ENCODE data around the gene DOK3.

The DOK3 gene

DNA sequence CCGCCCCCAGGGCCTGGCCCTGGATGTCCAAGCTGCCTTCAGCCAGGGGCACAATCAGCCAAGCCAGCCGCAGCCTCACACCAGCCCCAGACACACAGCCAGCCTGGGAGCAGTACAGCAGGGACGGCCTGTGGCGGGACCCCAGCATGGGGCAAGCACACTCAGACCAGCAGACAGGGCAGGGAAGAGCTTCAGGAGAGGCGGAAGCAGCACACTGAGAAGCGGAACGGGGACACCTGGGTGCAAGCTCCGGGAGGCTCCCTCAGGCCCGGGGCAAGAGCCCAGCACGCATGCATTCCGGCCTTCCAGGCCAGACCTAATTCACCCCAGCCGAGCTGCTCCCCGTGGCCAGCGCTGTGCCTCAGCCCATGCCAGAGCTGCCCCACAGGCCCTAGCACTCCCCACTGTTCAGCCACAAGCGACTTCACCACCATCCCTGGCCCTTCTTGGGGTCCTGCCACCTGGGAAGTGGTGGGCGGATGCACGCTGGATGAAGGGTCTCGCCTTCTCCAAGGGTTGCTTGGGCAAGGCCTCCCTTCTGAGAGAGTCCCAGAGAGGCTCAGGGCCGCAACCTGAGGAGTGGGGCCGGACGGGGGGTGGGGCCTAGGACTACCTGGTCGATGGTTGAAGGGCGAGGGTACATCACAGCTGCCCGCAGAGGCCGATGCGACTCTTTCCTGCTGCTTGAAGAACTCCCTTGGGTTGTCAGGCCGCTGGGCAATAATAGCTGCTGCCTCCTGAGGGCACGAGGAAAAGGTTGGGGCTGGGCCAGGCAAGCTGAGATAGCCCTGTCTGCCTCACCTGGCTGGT, 49.6 kb downstream of the DOK3 start:
- in situ Hi-C loops (cut with HindIII; ENCODE audit: low pct_ligation_motif_present, low pct_unique_long_range_greater_than_20kb, low sequenced_read_pairs) = no loop called here
- DNase-seq = no peak

- DNase-seq = no peak
- in situ Hi-C loops (cut with HindIII; ENCODE audit: low pct_ligation_motif_present, low pct_unique_long_range_greater_than_20kb, low sequenced_read_pairs) = no loop called here
Measured at GRCh38 chr5:177459357-177459756, 50.3 kb downstream of the DOK3 start.

DNA sequence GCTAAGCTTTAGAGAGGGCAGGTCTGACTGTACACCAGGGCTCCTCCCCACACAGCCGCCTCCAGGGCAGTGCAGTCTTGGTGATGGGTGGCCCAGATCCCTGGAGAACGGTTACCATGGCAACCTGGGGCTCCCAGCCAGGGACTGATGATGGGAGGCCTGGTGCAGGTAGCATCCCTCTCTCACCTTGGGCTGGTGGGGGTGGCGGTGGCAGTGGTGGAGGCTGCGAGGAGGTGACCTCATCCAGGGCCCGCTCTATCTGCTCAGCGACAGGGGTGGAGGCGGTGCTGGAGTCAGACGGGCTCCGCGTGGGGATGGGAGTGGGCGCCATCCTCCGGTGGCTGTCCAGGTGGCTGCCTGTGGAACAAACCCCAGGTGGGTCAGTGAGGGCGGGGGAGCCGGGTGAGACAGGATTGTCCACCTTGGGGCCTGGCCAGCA, 50.7 kb downstream of the DOK3 start:
- DNase-seq = no peak
- in situ Hi-C loops (cut with HindIII; ENCODE audit: low pct_ligation_motif_present, low pct_unique_long_range_greater_than_20kb, low sequenced_read_pairs) = no loop called here

DNA sequence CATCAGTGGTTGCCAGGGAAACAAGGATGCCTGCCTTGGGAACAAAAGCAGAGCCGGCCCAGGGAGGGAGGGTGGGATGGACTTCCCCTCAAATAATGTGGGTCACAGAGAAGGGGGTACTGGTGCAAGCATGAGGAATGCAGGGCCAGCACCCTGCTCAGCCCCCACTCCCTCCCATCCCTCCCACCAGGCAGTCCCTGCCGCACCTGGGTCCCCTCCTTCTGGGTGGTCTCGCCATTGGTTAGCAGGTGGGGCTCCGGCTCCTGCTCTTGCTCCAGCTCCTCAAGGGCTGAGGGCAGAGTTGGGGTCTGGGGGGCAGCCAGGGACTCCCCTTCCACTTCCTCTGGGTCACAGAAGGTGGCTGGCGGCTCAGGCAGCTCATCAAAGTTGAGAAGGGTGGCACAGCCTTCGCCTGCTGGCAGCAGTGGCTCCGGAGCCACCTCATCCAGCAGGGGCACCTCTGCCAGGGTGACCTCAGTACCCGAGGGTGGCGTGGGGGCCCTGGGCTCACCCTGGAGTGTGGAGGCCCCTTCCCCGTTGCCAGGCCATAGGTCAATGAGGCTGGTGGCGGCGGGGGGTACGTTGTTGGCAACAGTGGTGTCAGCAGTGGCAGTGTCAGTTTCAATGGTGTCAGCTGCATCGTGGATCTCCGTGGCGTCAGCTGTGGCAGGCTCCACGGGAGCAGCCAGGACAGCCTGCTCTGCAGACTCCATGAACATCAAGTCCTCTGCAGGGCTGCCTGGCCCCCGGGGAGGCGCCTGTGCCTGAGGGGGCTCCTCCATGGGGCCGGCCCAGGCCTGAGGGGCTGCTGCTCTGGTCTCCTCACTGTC, 51.6 kb downstream of the DOK3 start:
- no peak for DNase-seq
- in situ Hi-C loops (cut with HindIII; ENCODE audit: low pct_ligation_motif_present, low pct_unique_long_range_greater_than_20kb, low sequenced_read_pairs) = no loop called here

DNA sequence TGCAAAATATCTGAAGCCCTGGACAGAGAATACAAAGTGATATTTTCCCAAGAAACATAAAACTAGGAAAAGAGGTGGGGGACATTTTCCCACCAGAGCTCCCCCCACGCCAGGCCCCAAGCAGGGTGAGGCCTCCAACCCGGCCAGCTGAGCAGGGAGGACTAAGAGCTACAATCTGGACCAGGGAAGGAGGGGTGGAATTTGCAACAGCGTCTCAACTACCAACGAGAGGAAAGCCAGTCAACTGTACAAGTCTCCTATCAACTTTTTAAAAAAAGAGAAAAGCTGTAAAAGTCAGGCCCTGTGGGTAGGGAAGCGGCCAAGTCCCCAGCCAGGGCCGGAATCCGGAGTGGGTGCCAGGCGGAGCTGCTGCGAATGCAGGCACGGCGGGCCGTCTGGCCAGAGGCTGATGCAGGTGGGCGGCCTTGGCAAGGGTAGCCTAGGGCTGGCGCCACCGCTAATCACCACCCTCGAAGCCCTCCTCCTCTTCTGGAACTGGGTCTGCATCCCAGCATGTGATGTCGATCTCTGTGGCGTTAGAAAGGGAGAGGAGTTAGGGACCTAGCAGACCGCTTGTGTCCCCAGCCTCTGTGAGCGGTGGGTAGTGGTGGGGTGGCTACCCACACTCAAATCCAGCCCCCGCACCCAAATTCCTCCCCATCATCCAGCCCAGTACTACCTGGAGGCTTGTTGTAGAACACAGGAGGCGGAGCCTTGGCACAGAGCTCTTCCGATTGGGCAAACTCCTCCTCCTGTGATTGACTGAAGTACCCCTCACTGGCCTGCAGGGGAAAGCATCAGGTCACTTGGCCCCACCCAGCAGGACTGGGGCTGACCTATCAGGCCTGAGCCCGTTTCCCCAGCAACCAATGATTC, 52.4 kb downstream of the DOK3 start:
- in situ Hi-C loops (cut with HindIII; ENCODE audit: low pct_ligation_motif_present, low pct_unique_long_range_greater_than_20kb, low sequenced_read_pairs) = no loop called here
- peak; percentile 96 for DNase-seq

DNA sequence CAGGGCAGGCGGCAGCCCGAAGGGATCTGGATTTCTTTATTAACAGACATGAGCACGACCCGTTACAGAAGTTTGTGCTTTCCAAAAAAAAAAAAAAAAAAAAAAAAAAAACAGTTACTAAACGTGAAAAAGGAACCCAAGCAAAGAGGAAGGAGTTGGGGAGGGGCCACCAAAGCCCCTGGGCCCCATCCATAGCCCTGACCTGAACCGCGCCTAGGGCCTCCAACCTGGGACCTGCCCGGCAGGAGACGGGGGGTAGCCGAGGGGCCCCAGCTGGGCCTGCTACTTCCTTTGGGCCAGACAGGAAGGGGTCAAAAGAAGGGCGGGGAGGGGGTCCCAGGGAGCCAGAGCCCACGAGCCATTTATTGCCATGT, 53.0 kb downstream of the DOK3 start:
- in situ Hi-C loops (cut with HindIII; ENCODE audit: low pct_ligation_motif_present, low pct_unique_long_range_greater_than_20kb, low sequenced_read_pairs) = no loop called here
- no peak for DNase-seq

GRCh38 chr5:177455661-177456590, 53.7 kb downstream of the DOK3 start:
- in situ Hi-C loops (cut with HindIII; ENCODE audit: low pct_ligation_motif_present, low pct_unique_long_range_greater_than_20kb, low sequenced_read_pairs) = no loop called here

GRCh38 chr5:177455036-177455660, 54.5 kb downstream of the DOK3 start:
- in situ Hi-C loops (cut with HindIII; ENCODE audit: low pct_ligation_motif_present, low pct_unique_long_range_greater_than_20kb, low sequenced_read_pairs) = no loop called here
- peak; percentile 76 for DNase-seq

More at GRCh38 chr5:177455661-177456590, 53.7 kb downstream of the DOK3 start:
- peak; percentile 88 for DNase-seq

DNA sequence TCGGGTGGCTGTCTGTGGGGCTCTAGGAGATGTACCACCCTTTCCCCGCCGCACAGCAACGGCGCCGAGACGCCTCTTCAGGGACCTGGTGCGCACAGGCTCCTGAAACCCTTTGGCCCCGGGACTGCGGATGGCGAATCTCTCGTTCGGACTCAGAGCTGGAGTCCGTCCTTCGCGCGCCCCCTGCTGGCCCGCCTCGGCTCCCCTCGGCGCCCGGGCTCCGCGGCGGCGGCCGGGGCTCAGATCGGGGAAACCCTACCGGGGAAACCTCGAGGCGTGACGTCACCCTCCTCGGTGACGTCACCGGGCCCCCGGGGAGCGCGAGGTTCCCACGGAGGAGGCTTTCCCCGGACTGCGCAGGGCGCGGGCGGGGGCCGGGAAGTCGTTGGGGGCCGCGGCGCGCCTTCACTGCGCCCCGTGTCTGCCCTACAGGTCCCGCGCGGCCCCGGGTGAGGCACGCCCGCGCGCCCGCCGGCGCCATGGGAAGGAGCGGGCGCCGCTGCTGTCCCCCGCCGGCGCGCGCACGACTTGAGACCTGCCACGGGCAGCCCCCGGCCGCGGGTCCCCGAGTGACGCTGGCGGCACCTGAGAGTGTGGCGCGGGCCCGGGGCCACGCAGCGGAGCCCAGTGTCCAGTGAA, 55.1 kb downstream of the DOK3 start:
- peak; percentile 87 for DNase-seq
- in situ Hi-C loops (cut with HindIII; ENCODE audit: low pct_ligation_motif_present, low pct_unique_long_range_greater_than_20kb, low sequenced_read_pairs) = no loop called here

GRCh38 chr5:177453852-177454396, 55.7 kb downstream of the DOK3 start:
- in situ Hi-C loops (cut with HindIII; ENCODE audit: low pct_ligation_motif_present, low pct_unique_long_range_greater_than_20kb, low sequenced_read_pairs) = no loop called here
- no peak for DNase-seq

DNA sequence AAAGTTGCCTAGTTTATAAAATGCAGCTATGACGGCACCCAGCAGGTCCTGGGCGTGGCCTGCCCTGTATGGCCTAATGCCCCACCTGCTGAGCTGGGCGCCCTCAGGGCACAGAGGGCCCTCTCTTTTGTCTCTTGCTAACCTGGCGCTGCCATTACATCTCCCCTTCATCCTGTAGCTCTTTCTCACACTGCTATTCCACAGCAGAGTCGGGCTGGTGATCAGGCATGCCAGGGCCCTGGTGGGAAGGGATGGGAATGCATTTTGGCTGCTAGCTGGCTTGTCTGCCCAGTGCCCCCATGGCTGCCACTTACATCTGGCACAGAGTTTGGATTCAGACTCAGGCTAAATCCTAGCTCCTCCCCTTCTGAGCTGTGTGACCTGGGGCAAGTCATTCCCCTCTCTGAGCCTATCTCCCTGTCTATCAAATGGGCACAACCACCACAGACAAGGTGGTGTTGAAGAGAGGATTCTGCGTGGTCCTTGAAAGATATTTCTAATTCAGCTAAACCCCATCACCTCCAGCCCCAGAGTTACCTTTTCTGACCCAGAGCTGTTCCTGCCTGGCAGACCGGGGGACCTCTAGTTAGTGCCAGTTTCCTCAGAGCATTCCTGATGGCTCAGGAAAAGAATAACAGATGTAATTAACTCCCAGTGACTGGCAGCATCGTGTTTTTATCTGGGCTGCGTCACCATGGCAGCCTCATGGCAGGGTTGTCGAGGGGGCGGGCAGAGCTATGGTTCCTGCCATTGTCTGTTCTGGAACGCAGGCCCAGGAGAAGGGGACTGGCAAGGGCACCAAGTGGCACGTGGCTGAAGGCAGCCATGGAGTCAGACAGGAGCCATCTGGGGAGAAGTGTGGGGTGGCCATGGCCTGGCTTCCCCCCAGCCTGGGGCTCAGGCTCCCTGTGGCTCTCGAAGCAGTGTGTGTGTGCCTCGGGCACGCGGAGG, 56.7 kb downstream of the DOK3 start:
- DNase-seq = no peak
- in situ Hi-C loops (cut with HindIII; ENCODE audit: low pct_ligation_motif_present, low pct_unique_long_range_greater_than_20kb, low sequenced_read_pairs) = no loop called here
